ENCODE measurements around the gene TSPAN18.

DNA sequence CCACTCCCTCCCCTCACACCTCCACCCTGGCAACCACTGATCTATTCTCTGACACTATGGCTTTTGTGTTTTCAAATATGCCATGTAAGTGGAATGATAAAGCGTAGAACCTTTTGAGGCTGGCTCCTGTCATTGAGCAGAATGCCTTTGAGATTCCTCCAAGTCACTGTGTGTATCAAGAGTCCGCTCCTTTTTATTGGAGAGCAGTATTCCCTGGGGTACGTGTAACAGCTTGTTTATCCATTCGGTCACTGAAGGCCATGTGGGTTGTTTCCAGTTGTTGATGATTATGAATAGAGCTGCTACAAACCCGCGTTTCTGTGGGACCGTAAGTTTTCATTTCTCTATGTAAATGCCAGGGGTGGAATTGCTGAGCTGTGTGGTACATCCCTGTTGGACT, 213.6 kb downstream of the TSPAN18 start:
- TF ChIP-seq POLR2AphosphoS5 (IDR thresholded peaks at IDR 0.05; ENCODE audit: borderline replicate concordance, low read depth, low read length) (no peak), EZH2 (IDR thresholded peaks at IDR 0.05) (no peak), FOXP2 (optimal IDR thresholded peaks at IDR 0.05; ENCODE audit: control extremely low read depth, extremely low read length, insufficient read depth) (no peak)

All from SK-N-MC (cell line).